GM15510 (cell line): ENCODE measurements around the gene SLC5A7.

Source experiments
- POLR2A ChIP-seq: IDR thresholded peaks from 3 replicates; pipeline ENCODE4 v1.6.1; 2011; ENCODE audit warnings: borderline replicate concordance; ENCODE audit not compliant: insufficient read length; ENCODE audit errors: extremely low read depth

Gene SLC5A7

GRCh38 chr2:107986278-107987217 is at the start of gene SLC5A7:
Gene SLC5A7, plus strand, starts transcription at chr2:107986524. Its CDS starts 1,632 bp downstream, at chr2:107988156.
- no peak for TF ChIP-seq POLR2A

- no peak for TF ChIP-seq POLR2A
These were observed 24.9 kb upstream of the SLC5A7 start for GRCh38 chr2:107961395-107961794.

DNA sequence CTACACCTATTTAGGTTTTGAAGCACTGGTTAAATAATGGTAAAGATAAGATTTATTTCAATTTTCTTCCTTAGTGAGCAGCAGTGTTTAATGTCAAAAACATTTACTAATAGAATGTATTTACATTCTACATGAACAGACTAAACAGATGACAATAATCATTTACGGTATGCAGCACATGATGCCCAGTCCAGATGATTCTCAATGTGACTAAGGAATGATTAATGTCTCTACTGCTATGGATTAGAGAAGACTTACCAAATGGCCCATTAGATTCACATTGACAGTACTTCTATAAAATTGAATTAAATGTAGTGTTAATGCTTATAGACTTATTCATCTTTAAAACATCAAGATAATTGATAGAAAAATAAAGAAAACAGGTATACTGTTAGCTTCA is 22.1 kb upstream of the SLC5A7 start:
- no peak for TF ChIP-seq POLR2A

- TF ChIP-seq POLR2A = no peak
These were observed 1.6 kb upstream of the SLC5A7 start for GRCh38 chr2:107984707-107985106.

GRCh38 chr2:107988108-107988507 is 1.8 kb downstream of the SLC5A7 start:
- TF ChIP-seq POLR2A = no peak

DNA sequence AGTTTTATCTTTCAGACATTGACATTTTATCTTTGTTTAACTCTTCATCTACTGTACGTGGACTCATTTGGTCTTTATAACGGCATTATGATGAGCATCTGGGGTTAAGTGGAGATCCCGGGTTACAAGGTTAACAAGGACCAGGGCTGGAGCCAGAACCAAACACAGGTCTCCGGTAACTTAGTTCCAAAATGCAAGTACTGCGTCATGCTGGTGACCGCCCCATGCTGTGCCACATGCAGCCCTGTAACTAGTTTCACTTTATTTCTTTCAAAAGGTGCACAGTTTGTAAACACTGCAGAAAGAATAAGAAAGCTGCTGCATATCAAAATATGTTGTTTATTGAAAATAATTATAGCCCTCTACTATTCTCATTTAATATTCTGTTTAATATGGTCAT is 3.1 kb downstream of the SLC5A7 start:
- TF ChIP-seq POLR2A = no peak

- no peak for TF ChIP-seq POLR2A
These were observed 4.4 kb downstream of the SLC5A7 start for GRCh38 chr2:107990718-107991117.

DNA sequence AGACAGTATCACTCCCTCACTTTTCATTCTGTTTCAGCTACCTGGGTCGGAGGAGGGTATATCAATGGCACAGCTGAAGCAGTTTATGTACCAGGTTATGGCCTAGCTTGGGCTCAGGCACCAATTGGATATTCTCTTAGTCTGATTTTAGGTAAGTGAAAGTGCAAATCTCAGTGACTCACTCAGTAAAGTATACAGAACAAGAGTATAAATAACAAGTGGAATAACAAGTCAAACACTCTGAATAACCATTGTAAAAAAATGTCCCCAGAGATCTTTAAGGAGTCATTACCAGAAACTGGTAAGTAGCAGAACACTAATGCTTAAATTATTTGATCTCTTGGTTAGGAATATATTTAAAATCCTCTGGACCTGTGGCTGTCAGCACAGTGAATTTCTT is 5.7 kb downstream of the SLC5A7 start:
- TF ChIP-seq POLR2A = no peak

DNA sequence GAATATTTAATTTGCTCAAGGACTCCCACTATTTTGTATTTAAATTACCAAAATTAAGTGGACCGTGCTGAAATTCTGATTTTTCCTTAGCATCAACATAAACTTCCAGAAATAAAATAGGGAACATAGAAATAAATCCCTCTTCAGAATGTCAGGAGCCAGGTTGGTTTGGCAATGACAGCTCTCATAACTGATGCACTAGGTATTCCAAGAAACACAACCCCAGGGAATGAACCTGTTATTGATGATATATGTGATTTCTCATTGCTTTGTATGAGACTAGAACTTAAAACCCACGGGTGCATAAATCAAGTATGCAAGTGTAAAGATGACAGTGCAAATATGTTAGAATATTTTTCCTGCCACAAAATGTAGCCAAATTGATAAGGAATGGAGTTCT is 12.8 kb downstream of the SLC5A7 start:
- no peak for TF ChIP-seq POLR2A

- no peak for TF ChIP-seq POLR2A
These were observed 24.7 kb downstream of the SLC5A7 start for GRCh38 chr2:108010912-108011591.

- TF ChIP-seq POLR2A = no peak
These were observed 27.0 kb downstream of the SLC5A7 start for GRCh38 chr2:108013305-108013704.

- no peak for TF ChIP-seq POLR2A
These were observed 36.3 kb downstream of the SLC5A7 start for GRCh38 chr2:108022628-108023027.

GRCh38 chr2:108023776-108024175 is 37.5 kb downstream of the SLC5A7 start:
- TF ChIP-seq POLR2A = no peak

GRCh38 chr2:108026092-108026794 is 39.9 kb downstream of the SLC5A7 start:
- no peak for TF ChIP-seq POLR2A

DNA sequence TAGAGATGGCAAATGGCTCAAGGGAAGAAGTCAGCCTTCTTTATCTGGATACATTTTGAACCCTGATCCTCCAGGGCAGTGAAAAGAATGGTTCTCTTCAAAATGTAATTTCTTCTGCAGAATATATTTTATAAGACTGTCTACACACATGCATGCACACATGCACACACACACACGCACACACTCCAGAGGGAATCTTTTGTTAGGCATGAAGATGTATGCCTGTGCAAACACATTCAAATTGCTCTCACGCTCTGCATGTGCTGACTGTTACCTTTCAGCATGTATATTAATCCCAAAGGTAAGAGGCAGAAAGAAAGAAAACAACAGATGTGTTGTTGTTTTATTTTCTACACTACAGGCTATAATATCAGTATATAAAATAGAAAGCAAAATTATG is 43.2 kb downstream of the SLC5A7 start:
- no peak for TF ChIP-seq POLR2A
